Choroid plexus epithelial cell (primary cell): ENCODE data around the gene FOXP1.

Experiments used
- DNase-seq: peaks from one replicate; pipeline ENCODE4 v3.0.0-alpha.2; 2010; ENCODE audit warnings: low read depth
- H3K4me3 ChIP-seq: 2 replicates; pipeline ENCODE4 v1.5.1; 2011; ENCODE audit warnings: low read depth, mild to moderate bottlenecking, control low read depth, low read length, moderate library complexity
- CTCF ChIP-seq: conservative IDR thresholded peaks from 2 replicates; pipeline ENCODE4 v1.5.1; 2011; ENCODE audit warnings: low read depth, mild to moderate bottlenecking, control low read depth, inconsistent platforms, low read length, moderate library complexity

Gene FOXP1

GRCh38 chr3:70951316-70951715, 632.2 kb downstream of the FOXP1 start:
- no peak overlapping the region for H3K4me3 ChIP-seq
- no peak for DNase-seq
- no peak for TF ChIP-seq CTCF

GRCh38 chr3:70947579-70947978, 635.9 kb downstream of the FOXP1 start:
- peak; percentile 28 for DNase-seq
- H3K4me3 ChIP-seq = no peak overlapping the region
- no peak for TF ChIP-seq CTCF

GRCh38 chr3:70943886-70944285, 639.6 kb downstream of the FOXP1 start:
- no peak for DNase-seq
- no peak overlapping the region for H3K4me3 ChIP-seq
- TF ChIP-seq CTCF = no peak

- H3K4me3 ChIP-seq = no peak overlapping the region
- TF ChIP-seq CTCF = no peak
- DNase-seq = no peak
Measured at GRCh38 chr3:70933105-70933810, 650.3 kb downstream of the FOXP1 start.

GRCh38 chr3:70930066-70930465, 653.5 kb downstream of the FOXP1 start:
- H3K4me3 ChIP-seq = no peak overlapping the region
- TF ChIP-seq CTCF = no peak
- DNase-seq = no peak

- no peak for TF ChIP-seq CTCF
Measured at GRCh38 chr3:70927239-70927638, 656.3 kb downstream of the FOXP1 start.

GRCh38 chr3:70926835-70927234, 656.7 kb downstream of the FOXP1 start:
- TF ChIP-seq CTCF = no peak
- no peak overlapping the region for H3K4me3 ChIP-seq
- DNase-seq = no peak

More at GRCh38 chr3:70927239-70927638, 656.3 kb downstream of the FOXP1 start:
- DNase-seq = no peak
- no peak overlapping the region for H3K4me3 ChIP-seq
